Endometrium (tissue), 2 donors: ENCODE results near the gene PRIM2.
A peak's percentile ranks its signal among the peaks of the same experiment; 100 is the strongest.
"Not testable (repeated sequence)": the region's sequence is repeated elsewhere in the genome, so short reads cannot be mapped to it uniquely, and the experiment has no call there.

ENCODE experiments used
- FAIRE-seq: peaks from 2 replicates; lab custom pipeline; 2012; peaks lifted over from hg19 to GRCh38; lab: Jason Lieb, UNC
- donor health status: control.
- donor health status: control.

Gene PRIM2

DNA sequence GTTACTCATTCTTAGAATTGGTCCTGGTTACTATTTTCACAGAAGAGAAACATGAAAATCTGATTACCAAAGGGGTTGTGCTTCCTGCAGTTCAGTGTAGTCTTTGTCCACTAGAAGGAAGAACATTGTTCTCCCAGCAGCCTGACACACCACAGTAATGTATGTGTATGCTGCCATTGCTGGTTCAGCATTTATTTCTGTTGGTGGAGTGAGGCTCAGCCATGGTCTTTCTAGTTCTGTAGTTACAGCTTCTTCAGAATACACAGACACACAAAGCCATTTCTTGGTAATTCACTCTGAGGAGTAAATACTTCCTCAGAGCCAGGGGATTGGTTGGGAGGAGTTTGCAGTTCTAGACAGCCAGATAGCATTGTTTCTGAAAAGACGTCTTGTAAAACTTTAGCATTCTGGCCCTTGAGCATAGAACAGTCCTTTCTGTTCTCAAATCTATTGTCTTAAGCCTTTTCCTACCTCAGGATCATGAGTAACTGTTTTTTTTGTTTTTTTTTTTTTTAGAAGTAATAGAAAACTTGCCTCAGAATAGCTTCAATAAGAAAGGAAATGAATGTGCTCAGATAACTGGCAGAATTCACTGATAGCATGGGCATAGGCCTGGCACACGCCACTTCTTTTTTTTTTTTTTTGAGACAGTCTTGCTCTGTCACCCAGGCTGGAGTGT, 128.5 kb downstream of the PRIM2 start:
- FAIRE-seq: not testable (repeated sequence)

DNA sequence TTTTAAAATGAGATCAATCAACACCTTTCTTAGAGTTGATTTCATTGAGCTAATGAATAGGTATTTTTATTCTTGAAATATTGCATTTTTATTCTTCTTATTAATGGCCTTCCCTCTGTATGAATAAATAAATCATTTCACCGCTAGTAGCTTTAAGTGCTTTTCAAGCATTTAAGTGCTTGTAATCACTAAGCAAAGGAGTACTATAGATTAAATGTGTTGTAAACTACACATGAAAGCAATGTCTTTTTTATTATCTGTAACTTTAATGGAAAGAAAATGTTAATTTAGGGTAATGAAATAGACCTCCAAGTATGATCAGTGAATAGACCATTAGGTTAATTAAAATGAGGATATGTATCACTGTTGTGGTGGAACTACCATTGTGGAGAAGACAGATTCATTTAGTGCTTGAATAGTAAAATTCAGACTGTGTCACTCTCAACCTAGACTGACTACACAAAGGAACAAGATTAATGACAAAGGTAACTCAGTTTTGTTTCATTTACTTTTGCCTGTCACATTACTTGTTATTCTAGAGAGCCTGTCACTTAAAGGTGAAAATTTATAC, 132.2 kb downstream of the PRIM2 start:
- FAIRE-seq: not testable (repeated sequence)

DNA sequence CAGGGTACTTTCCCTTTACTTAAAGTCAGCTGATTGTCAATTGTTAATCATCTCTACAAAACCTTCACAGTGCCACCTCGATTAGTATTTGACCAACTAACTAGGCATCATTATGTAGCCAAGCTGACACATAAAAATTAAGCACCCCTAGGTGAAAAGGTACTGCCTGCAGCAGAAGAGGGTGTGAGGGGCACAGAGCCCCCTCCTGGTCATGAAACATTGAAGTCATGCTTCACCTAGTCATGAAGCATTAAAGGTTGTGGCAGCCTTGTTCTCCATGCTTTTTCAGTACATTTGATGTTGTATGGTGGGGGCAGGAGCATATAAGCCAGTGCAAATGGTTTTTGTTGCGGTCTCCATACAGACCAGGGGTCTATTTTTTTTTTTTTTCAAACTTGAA, 142.4 kb downstream of the PRIM2 start:
- not testable (repeated sequence) for FAIRE-seq

DNA sequence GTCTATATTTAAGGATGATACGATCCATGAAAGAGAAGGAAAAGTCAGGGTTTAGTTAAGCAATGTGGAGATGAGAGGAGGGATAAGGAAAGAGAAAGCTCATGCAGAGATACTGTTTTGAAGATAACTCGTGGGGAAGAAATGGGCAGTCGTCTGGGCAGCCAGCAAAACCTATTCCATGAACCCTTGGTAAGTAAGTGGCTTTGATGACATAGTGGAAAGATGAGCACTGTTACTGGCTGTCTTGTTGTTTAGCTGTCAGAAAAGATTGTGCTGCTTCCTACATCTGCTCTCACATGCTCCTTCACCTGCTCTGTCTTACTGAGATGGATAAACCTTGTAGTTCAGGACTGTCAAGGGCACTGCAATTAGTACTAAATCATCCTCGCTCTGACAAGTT, 143.6 kb downstream of the PRIM2 start:
- not testable (repeated sequence) for FAIRE-seq

DNA sequence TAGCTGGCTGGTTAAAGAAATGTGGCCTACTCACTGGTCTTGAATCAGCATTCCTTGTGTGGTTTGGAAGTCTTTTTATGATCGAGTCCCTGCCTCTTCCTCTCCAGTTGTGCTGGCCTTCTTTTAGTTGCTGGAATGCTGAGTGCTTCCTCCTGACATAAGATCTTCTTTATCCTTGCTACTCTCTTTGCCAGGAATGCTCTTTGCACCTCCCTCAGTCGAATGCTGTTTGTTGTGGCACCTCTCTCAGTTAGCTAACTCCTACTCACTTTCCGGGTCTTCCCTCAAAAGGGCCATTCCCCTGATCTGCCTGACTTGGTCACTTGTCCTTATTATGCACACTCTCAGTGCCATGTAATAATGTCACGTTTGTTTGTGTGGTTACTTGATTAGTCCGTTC, 146.4 kb downstream of the PRIM2 start:
- not testable (repeated sequence) for FAIRE-seq

DNA sequence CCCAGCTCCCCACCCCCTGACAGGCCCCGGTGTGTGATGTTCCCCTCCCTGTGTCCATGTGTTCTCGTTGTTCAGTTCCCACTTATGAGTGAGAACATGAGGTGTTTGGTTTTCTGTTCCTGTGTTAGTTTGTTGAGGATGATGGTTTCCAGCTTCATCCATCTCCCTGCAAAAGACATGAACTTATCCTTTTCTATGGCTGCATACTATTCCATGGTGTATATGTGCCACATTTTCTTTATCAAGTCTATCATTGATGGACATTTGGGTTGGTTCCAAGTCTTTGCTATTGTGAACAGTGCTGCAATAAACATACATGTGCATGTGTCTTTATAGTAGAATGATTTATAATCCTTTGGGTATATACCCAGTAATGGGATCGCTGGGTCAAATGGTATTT, 148.5 kb downstream of the PRIM2 start:
- FAIRE-seq: not testable (repeated sequence)

DNA sequence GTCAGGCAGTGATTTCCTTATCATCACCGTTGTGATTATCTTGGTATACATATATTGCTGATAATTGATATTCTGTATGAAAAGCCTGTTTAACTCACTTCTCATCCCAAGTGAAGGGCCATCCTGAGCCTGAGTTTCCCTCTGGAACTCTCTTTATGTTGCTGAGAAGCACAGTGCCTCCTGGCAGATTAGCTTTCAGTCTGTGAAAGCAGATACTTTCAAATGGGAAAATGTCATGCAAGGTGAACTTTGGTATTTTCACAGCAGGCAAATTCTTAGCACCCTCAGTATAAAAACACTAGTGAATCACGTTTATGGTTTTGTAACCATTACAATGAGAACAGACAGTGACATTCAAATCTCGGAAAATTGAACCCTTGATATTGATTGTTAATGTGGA, 151.6 kb downstream of the PRIM2 start:
- no peak for FAIRE-seq

DNA sequence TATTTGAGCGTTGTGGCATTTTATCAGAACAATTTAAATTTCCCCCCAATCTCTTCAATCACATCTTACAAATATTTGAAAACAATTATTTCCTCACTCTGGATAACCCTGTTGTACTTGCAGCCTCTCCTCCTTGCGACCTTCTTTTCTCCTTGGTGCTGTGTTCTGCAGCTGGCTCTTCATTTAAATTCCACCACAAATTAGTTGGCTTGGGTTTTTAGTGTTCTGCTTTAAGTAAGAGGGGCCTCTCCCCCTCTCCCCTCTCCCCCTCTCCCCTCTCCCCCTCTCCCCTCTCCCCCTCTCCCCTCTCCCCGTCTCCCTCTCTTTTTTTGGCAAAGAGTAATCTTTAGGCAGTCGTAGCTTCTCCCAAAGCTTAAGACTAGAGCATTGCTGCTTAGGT, 152.7 kb downstream of the PRIM2 start:
- not testable (repeated sequence) for FAIRE-seq

DNA sequence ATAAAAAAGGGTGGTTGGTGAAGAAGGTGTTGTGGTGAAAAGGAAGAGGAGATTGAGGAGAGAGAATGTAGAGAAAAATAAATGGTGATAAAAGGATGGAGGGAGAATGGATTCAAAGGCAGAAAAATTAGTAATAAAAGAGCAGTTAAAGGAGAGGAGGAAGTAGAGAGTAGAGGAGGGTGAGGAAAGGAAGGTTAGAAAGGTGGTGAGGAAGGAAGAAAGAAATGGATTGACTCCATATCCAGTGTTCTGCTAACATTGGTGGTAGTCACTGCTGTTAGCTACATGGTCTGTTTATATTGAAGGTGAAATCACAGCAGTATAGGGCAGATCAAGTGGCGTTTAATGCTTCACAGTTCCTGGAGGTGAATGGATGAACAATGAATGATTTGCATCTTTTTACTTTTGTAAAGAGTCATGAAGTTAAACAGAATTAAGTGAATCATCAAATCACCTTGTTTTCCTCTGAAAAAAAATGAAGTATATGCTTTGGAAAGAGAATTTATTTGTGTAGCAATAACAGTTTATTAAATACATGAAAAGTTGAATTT, 154.0 kb downstream of the PRIM2 start:
- not testable (repeated sequence) for FAIRE-seq

DNA sequence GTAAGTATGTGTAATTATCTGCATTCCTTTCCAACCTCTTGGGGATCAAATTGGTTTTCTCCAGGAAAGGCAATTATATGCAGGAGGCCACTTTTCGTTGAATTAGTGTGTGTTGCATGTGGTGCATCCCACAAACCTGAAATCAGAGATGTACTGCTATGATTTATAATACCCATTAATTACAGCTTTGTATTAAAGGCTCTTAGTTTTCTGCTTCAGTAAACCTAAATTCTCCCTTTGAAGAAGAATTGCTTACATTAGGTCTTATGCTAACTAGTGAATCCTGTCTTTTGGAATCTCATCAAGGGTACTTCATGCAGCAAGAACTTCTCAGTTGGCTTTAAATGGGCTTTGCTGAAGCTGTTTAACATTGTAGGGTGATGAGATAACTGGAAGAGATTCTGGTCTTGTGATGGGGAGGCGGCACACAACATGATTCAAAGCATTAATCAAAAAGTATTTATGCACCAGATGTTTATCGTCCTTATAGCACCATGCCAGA, 155.5 kb downstream of the PRIM2 start:
- not testable (repeated sequence) for FAIRE-seq

DNA sequence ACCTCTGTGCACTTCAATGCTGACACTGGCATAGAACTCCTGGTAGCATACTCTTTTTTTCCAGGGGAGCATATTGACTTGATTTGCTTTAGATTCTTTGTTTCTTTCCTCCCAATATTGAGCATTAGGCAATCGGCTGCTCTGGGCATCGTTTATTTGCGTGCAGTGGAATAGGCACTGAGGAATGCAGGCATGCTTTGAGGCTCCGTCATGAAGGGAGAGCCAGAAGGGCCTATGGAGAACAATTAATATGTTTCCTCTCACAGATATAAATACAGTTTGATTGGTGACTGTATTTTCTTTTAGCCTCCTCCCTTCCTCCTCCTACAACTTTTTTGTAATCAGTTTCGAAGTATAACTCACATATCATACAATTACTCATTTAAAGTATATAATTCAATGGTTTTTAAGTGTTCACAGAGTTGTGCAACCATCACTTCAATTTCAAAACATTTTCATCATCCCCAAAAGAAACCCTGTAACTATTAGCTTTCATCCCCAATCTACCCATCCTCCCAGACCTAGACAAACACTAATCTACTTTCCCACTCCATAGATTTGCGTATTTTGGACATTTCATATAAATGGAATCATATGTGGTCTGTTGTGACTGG, 157.5 kb downstream of the PRIM2 start:
- FAIRE-seq: not testable (repeated sequence)

DNA sequence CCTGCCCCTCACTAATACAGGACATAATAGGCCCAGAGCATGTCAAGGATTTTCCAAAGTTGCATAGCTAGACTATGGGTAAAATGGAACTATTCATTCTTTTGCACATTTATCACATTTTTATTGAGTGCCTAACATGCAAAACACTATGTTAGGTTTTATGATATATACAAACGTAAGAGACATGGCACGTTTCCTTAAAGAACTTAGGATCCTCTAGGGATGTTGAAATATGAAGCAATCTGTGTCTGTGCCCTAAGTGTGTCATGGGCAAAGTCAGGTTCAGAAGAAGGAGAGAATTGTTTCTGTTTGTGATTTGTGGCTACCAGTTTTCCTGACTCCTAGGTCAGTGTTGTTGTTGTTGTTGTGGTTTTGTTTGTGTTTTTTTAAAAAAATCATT, 158.2 kb downstream of the PRIM2 start:
- not testable (repeated sequence) for FAIRE-seq

DNA sequence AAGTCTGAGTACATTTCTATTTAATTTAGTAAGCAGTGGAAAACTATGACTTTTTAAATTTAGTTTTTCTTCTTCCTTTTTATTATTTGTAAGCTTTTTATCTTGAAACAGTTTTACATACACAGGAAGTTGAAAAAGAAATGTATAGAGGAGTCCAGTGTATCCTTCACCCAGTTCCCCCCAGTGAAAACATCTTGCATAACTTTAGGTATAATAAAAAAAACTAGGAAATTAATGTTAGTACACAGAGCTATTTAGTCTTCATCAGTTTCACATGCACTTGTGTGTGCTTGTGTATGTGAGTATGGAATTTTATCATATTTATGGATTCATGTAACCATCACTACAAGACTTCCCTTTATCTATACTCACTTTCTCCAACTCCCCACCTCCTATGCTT, 162.8 kb downstream of the PRIM2 start:
- not testable (repeated sequence) for FAIRE-seq

DNA sequence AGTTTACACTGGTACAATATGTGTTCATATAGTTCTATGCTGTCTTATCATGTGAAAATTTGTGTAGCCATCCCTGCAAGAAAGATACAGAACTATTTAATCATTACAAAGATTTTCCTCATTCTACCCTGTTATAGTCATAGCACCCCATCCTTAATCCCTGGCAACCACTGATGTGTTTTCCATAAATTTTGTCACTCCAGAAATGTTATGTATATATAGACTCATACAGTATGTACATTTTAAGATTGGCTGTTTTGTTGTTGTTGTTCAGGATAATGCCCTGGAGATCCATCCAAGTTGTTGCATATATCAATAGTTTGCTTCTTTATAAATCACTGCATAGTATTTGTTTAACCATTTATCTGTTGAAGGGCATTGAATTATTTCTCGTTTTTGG, 163.7 kb downstream of the PRIM2 start:
- FAIRE-seq: not testable (repeated sequence)

DNA sequence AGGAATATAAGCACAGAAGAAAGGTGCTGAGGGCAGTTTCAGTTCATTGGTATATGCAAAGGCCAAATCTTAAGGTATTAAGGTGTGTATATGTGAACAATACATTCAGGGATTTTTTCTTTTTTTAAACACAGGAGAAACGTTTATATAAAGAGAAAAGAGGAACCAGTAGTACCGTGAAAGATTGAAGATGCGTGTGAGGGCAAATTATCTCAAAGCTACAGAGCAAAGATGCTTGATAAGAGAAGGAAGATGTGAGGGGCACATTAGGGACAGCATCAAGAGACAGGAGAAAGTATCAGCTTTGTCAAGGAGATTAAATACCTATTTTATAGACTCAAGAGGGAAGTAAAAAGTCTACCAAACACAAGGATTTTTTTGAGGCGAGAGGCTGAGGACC, 165.0 kb downstream of the PRIM2 start:
- not testable (repeated sequence) for FAIRE-seq

DNA sequence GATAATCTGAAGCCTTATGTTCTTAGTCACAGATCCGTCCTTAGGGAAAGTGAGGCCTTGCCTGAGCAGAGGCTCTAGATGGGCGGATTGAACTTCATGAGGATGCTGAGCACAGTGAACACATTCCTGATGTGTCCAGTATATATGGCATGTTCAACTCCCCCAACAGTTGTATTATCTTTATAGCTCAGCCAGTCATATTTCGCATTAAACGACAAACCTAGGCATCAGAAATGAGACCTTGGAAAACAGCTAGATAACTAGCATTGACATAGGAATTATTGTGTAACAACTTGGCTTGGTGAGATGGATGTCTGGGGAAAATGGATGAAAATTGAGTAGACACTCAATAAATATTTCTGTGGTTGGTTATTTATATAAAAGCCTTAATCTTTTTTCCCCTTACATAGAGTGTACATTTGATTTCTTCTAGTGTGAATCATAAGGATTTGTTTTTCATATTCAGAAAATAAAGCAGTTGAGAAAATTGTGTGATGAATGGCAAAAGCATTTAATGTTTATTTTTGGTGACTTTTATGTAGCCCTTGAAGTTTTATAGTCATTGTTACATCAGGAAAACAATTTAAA, 169.2 kb downstream of the PRIM2 start:
- peak; percentile 94 for FAIRE-seq

DNA sequence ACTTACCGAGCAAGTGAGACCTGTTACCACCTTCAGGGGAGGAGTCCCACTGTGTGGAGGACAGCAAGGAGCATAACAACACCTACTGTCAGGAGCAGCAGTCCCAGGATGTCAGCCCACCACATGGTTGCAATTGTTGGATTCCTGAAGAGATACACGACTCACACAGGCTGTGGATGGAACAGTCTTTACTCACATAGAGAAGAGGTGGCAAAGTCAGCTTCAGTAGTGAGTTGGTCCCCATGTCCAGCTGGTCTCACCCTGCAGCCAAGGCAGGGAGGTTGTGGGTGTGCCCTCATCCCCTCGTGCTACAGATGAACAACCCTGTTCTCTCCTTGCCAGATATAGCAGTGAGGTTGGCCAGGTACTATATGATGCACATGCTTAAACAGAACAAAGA, 171.1 kb downstream of the PRIM2 start:
- not testable (repeated sequence) for FAIRE-seq

DNA sequence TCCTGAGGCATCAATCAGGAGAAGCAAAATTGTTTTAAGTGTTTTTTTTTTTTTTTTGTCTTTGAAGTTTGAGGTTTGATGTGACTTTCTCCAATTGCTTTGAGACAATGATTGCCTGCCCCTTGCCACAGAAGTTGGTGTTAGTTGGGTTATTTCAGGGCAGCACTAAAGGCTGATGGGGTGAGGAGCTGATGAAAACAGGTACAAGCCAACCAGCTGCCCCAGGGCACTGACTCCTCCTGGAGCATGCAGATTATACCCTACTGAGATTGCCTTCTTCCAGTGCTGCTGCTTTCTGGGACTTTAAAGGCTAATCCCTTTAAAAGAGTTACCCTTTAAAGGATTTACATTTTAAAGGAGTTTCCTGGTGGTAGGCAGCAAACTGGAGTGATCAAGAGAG, 172.5 kb downstream of the PRIM2 start:
- not testable (repeated sequence) for FAIRE-seq

DNA sequence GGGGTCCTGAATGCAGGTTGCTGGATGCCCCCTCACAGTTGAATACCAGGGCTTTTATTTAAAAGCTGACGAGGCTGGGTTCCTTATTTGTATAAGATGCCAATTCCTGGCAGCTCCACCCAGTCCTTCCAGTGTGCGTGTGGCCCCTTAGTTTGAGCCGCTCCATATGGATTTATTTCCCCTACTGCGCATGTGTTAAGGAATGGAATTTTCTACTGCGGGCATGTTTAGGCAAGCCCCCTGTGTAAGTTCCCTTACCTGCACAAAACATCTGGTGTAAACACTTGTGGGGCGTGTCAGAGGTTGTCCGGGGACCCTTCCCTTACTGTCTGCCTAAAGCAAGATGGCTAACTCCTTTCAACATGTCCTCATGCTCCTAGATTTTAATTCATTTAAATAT, 174.4 kb downstream of the PRIM2 start:
- FAIRE-seq: not testable (repeated sequence)

DNA sequence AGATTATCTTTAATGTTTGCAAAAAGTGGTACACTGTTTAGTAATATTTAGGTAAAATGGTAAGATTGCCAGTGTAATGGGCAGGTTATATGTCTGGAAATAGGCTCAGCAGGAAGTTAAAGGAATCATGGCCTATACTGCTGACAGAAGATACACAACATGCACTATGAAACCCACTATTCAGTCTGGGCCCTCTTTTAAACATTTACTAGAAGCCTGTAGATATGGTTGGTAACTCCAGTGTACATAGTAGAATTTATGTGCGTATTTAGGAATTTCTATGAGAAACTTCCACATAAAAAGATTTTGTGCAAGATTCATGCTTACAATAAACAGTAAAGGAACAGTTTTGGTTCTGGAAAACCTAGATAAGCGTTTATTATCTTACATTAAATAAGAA, 178.8 kb downstream of the PRIM2 start:
- not testable (repeated sequence) for FAIRE-seq

DNA sequence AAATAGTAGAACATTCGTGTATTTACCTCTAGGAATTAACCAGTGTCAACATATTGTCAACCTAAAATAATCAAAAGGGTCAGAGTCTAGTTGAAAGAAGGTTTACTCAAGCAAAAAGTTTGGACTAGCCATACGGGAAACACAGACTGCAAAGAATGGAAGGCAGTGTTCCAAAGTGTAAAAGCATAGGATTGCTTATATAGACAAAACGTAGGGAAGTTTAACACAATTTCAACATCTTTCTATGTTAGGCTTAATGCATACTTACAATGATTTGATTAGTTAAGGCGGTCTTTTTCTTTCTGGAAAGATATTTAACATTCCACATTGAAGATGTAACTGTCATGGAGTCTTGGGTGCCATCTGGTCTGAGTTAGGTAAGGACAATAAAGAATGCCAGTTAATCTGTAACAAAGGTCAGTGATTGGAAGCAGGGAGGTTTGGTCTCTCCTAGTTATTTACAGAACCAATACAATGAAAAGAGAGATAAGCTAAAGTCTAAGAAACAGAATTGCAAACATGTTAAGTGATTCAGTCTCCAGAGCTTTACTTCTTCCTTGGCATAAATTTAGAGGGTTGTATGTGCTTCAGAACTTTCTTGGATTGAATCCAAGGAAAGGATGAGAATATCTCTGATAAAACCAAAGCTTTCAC, 183.1 kb downstream of the PRIM2 start:
- not testable (repeated sequence) for FAIRE-seq

DNA sequence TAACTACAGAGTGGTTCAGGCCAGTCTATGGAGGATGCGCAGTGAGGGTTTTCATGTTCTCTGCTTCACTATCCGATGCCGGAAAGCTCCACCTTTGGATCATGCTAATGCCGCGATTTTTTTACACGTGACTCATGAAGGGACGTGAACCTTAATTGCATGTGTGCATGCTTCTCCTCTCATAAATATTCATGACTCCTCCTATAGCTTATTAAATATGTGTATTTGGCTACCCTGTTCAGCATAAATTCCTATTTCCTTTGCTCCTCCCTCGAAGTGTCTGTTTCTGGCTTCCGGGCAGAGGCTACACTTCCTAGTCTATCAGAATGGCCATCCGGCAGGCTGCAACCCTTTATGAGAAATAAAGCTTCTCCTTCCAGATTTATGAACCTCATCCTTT, 185.0 kb downstream of the PRIM2 start:
- FAIRE-seq: not testable (repeated sequence)
